ENCODE results near the gene H19. TPM values are rescaled to one million over a fixed set of nuclear protein-coding genes. Genes with fewer than 3 reads are reported as not detected.

Gene H19
- total and polyA plus RNA-seq, 2 experiments from 2014 or later = 15.8 to 26.2 TPM

DNA sequence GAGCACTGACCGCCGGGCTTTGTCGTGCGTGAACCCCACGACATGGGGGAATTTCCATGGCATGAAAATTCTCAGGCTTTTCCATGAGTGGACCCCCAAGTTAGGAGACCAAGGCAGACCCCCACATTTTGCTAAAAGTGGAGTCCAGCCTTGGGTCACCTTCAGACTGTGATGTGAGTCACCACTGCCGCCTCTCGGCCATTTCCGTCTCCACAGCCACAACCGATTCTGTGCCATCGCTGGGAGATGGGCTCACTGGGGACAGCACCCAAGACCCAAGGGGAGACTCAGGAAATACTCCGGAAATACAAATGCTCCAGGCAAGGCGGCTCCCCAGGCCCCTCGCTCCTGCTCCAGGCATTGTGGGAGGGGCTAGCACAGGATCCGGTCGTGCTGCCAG lies 1.2 kb upstream of the H19 start:
- TF ChIP-seq EZH2phosphoT487 (IDR thresholded peaks at IDR 0.05; ENCODE audit: low read depth, severe bottlenecking, unreplicated experiment) (no peak), EZH2 (IDR thresholded peaks at IDR 0.05; ENCODE audit: borderline replicate concordance) (no peak)
- TF ChIP-seq, protein P1, sequence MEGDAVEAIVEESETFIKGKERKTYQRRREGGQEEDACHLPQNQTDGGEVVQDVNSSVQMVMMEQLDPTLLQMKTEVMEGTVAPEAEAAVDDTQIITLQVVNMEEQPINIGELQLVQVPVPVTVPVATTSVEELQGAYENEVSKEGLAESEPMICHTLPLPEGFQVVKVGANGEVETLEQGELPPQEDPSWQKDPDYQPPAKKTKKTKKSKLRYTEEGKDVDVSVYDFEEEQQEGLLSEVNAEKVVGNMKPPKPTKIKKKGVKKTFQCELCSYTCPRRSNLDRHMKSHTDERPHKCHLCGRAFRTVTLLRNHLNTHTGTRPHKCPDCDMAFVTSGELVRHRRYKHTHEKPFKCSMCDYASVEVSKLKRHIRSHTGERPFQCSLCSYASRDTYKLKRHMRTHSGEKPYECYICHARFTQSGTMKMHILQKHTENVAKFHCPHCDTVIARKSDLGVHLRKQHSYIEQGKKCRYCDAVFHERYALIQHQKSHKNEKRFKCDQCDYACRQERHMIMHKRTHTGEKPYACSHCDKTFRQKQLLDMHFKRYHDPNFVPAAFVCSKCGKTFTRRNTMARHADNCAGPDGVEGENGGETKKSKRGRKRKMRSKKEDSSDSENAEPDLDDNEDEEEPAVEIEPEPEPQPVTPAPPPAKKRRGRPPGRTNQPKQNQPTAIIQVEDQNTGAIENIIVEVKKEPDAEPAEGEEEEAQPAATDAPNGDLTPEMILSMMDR (IDR thresholded peaks at IDR 0.05; ENCODE audit: poor library complexity) = no peak
- no peaks in the 10 kb centered on the region for H3K9me2 ChIP-seq (replicated peaks; ENCODE audit: insufficient read depth)
- no CpG with 5 or more reads among the region's 15 CpGs for WGBS (ENCODE audit: low lambda C conversion rate, missing lambda C conversion rate)

DNA sequence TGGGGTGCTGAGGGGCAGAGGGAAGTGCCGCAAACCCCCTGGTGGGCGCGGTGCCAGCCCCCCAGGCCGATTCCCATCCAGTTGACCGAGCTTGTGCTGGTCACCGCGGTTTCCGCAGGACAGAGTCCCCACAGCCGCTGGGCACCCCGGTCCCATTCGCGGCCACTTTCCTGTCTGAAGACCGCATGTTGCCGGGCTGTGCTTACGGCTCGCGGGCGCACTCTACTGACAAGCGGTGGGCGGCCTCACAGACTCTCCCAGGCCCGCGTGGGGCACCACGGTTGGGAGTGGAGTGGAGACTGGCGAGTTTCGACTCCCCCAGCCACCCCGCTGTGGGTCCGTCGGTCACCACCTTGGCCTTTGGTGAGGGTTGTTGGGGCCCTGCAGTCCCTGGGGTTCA lies 648 bp upstream of the H19 start:
- Histone ChIP-seq H2AFZ (no peak overlapping the region), H3K27ac (no peak overlapping the region), H3K4me2 (no peak overlapping the region), H3K27me3 (no peaks in the 10 kb centered on the region), H3K79me2 (no peaks in the 10 kb centered on the region), H3K4me3 (no peak overlapping the region), H3K4me1 (ENCODE audit: insufficient read depth) (no peaks in the 10 kb centered on the region), H3K36me3 (replicated peaks; ENCODE audit: insufficient read depth, low read depth) (no peaks in the 10 kb centered on the region), H4K20me1 (ENCODE audit: insufficient read depth, poor library complexity, severe bottlenecking) (no peaks in the 10 kb centered on the region), H3K9me3 (ENCODE audit: low read depth) (no peaks in the 10 kb centered on the region), H3K9me2 (replicated peaks; ENCODE audit: insufficient read depth) (no peaks in the 10 kb centered on the region)
- TF ChIP-seq, protein P1 (IDR thresholded peaks at IDR 0.05; ENCODE audit: poor library complexity) = no peak
- TF ChIP-seq EZH2 (IDR thresholded peaks at IDR 0.05; ENCODE audit: borderline replicate concordance) = no peak
- TF ChIP-seq EZH2phosphoT487 (IDR thresholded peaks at IDR 0.05; ENCODE audit: low read depth, severe bottlenecking, unreplicated experiment) = no peak
- DNase-seq (ENCODE audit: low spot score) = no peak
- no CpG with 5 or more reads among the region's 28 CpGs for WGBS (ENCODE audit: low lambda C conversion rate, missing lambda C conversion rate)

More for the DNA sequence above, 1.2 kb upstream of the H19 start:
- no peak overlapping the region for H2AFZ ChIP-seq
- no peaks in the 10 kb centered on the region for H3K27me3 ChIP-seq
- H3K9me3 ChIP-seq (ENCODE audit: low read depth) = no peaks in the 10 kb centered on the region
- no peaks in the 10 kb centered on the region for H3K4me1 ChIP-seq (ENCODE audit: insufficient read depth)
- H4K20me1 ChIP-seq (ENCODE audit: insufficient read depth, poor library complexity, severe bottlenecking) = no peaks in the 10 kb centered on the region
- H3K79me2 ChIP-seq = no peaks in the 10 kb centered on the region
- H3K27ac ChIP-seq = no peak overlapping the region
- DNase-seq (ENCODE audit: low spot score) = no peak
- no peaks in the 10 kb centered on the region for H3K36me3 ChIP-seq (replicated peaks; ENCODE audit: insufficient read depth, low read depth)
- no peak overlapping the region for H3K4me3 ChIP-seq
- H3K4me2 ChIP-seq = no peak overlapping the region

DNA sequence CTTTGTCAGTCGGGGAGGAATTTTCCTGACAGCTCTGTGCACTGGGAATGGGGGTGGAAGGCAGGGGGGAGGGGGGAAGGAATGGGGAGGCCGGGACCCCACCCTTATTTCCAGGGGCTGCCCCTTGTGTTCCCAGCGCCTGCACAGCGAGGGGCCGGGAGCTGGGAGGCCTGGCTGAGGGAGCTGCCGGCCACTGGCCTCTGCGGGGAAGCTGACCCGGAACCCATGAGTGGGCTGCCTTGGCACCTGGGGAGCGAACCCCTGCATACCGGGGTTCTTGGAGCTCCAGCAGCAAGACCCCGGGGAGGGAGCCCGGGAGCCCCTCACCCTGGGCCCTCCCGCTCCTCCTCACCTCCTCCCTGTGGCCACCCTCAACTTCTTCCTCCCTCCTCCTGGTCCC lies 3.5 kb downstream of the H19 start:
- no peak overlapping the region for H3K4me3 ChIP-seq
- H3K36me3 ChIP-seq (replicated peaks; ENCODE audit: insufficient read depth, low read depth) = no peaks in the 10 kb centered on the region
- H3K9me3 ChIP-seq (ENCODE audit: low read depth) = no peaks in the 10 kb centered on the region
- WGBS (ENCODE audit: low lambda C conversion rate, missing lambda C conversion rate) = no CpG with 5 or more reads among the region's 13 CpGs
- H3K4me1 ChIP-seq (ENCODE audit: insufficient read depth) = no peaks in the 10 kb centered on the region
- H3K27ac ChIP-seq = no peak overlapping the region
- no peaks in the 10 kb centered on the region for H3K9me2 ChIP-seq (replicated peaks; ENCODE audit: insufficient read depth)
- H4K20me1 ChIP-seq (ENCODE audit: insufficient read depth, poor library complexity, severe bottlenecking) = no peaks in the 10 kb centered on the region
- TF ChIP-seq EZH2 (IDR thresholded peaks at IDR 0.05; ENCODE audit: borderline replicate concordance) (no peak), EZH2phosphoT487 (IDR thresholded peaks at IDR 0.05; ENCODE audit: low read depth, severe bottlenecking, unreplicated experiment) (no peak)
- TF ChIP-seq, protein P1 (IDR thresholded peaks at IDR 0.05; ENCODE audit: poor library complexity) = no peak
- no peak overlapping the region for H2AFZ ChIP-seq
- H3K79me2 ChIP-seq = no peaks in the 10 kb centered on the region
- DNase-seq (ENCODE audit: low spot score) = no peak
- H3K4me2 ChIP-seq = no peak overlapping the region
- no peaks in the 10 kb centered on the region for H3K27me3 ChIP-seq

DNA sequence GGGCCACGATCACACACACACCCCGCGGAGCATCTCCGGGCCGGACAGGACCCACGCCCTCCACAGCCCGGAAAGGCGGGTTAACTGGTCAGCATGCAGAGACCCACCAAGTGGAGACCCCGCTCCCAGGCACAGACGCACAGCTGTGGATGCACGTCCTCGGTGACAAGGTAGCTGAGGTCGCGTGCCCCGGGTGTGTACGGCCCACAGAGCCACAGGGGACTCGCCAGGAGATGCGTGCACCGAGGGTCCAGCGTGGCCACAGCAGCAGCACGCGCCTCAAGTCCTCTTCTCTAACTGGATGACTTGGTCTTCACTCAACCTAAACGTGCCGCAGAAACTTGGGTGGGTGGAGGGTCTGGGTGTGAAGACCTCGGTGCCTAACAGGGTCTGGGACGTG lies 5.5 kb downstream of the H19 start:
- H3K9me2 ChIP-seq (replicated peaks; ENCODE audit: insufficient read depth) = no peaks in the 10 kb centered on the region
- TF ChIP-seq, protein P1 (IDR thresholded peaks at IDR 0.05; ENCODE audit: poor library complexity) = no peak
- TF ChIP-seq EZH2phosphoT487 (IDR thresholded peaks at IDR 0.05; ENCODE audit: low read depth, severe bottlenecking, unreplicated experiment) = no peak
- no peak for TF ChIP-seq EZH2 (IDR thresholded peaks at IDR 0.05; ENCODE audit: borderline replicate concordance)
- no peak for DNase-seq (ENCODE audit: low spot score)

More for the DNA sequence above, 5.5 kb downstream of the H19 start:
- Histone ChIP-seq H2AFZ (no peak overlapping the region), H3K79me2 (no peaks in the 10 kb centered on the region), H3K36me3 (replicated peaks; ENCODE audit: insufficient read depth, low read depth) (no peaks in the 10 kb centered on the region), H3K4me3 (no peak overlapping the region), H3K27ac (no peak overlapping the region), H4K20me1 (ENCODE audit: insufficient read depth, poor library complexity, severe bottlenecking) (no peaks in the 10 kb centered on the region), H3K4me1 (ENCODE audit: insufficient read depth) (no peaks in the 10 kb centered on the region), H3K9me3 (ENCODE audit: low read depth) (no peaks in the 10 kb centered on the region), H3K27me3 (no peaks in the 10 kb centered on the region), H3K4me2 (no peak overlapping the region)
- no CpG with 5 or more reads among the region's 26 CpGs for WGBS (ENCODE audit: low lambda C conversion rate, missing lambda C conversion rate)
